ENCODE data around the gene MICU2. TPM values are rescaled to one million over a fixed set of nuclear protein-coding genes. Genes with fewer than 3 reads are reported as not detected.
"Not testable (repeated sequence)": the region's sequence is repeated elsewhere in the genome, so short reads cannot be mapped to it uniquely, and the experiment has no call there.

The MICU2 gene
- total RNA-seq, 2 experiments from 2014 or later = 33.0 to 35.0 TPM

DNA sequence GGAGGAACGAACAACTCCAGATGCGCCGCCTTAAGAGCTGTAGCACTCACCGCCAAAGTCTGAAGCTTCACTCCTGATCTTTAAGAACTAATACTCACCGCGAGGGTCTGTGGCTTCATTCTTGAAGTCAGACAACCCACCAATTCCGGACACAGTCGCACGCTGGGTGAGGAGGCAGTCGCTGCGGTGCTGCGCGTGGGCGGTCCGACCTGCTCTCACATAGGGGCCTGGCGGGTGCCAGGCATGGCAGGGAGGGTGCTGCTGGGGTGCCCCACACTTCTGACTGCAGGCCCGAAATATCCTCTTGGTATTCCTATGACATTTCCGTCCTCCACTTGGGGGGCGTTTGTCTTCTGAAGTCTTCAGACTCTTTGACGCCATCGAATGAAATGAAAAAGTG is 7.4 kb upstream of the MICU2 start:
- Mint-ChIP-seq H3K27me3 (peaks cover 12% of the 10 kb centered on the region), H3K27ac (no peak overlapping the region), H3K4me3 (no peak overlapping the region), H3K36me3 (no peaks in the 10 kb centered on the region), H3K9me3 (no peaks in the 10 kb centered on the region), H3K4me1 (no peaks in the 10 kb centered on the region)
- DNase-seq = no peak

DNA sequence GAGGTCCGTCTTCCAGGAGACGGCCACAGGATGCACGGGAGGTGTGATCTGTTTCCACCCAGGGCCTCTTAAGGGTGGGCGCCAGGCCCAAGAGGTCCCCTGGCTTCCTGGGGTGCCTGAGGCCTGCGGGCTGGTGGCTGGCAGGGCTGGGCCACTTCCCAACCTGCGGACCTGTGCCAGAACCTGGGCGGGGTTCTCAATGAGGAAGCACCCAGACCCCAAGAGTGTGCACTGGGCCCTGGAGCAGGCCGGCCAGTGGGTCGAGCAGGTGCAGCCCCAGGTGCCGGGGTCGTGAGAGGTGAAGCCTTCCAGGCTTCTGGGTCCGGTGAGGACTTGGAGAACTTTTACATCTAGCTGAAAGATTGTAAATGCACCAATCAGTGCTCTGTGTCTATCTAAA is 6.7 kb upstream of the MICU2 start:
- no peak overlapping the region for H3K4me3 Mint-ChIP-seq
- H3K36me3 Mint-ChIP-seq = no peaks in the 10 kb centered on the region
- no peaks in the 10 kb centered on the region for H3K4me1 Mint-ChIP-seq

DNA sequence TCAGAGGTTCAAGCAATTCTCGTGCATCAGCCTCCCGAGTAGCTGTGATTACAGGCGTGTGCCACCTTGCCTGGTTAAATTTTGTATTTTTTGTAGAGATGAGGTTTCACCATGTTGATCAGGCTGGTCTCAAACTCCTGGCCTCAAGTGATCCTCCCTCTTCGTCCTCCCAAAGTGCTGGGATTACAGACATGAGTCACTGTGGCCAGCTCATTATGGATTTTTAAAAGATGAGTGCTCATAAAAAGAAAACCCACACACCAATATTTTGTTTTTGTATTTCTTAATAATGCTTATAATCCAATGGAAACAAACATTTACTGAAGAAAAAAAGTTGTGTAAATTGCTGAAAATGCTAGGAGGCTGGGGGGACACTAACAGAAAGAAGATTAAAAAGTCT is 5.0 kb upstream of the MICU2 start:
- H3K27ac Mint-ChIP-seq = no peak overlapping the region
- H3K9me3 Mint-ChIP-seq = no peaks in the 10 kb centered on the region
- no peak for DNase-seq
- H3K27me3 Mint-ChIP-seq = peaks cover 12% of the 10 kb centered on the region
- H3K4me1 Mint-ChIP-seq = peaks cover 11% of the 10 kb centered on the region
- H3K4me3 Mint-ChIP-seq = no peak overlapping the region
- H3K36me3 Mint-ChIP-seq = no peaks in the 10 kb centered on the region

More for the DNA sequence above, 6.7 kb upstream of the MICU2 start:
- DNase-seq = no peak
- Mint-ChIP-seq H3K9me3 (no peaks in the 10 kb centered on the region), H3K27ac (no peak overlapping the region), H3K27me3 (peaks cover 12% of the 10 kb centered on the region)

DNA sequence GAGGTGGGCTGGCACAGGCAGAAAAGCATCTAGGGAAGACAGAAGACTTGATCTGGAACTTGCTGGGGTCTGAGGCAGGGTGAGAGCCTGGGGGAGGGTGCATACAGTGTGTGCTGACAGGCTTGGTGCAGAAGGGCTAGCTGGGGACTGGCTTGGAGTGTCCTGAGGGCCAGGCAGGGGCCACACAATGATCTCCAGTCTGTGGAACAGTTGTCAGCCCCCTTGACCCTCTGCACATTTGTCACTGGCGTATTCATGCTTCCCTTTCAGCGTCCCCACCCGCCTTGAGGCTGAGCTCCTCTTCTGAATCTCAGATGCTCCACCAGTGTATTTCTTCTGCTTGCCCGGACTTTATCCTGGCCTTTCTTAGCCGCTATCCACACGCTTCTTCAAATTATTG is 2.8 kb upstream of the MICU2 start:
- no peak overlapping the region for H3K27ac Mint-ChIP-seq
- H3K27me3 Mint-ChIP-seq = peaks cover 12% of the 10 kb centered on the region
- peaks cover 13% of the 10 kb centered on the region for H3K4me1 Mint-ChIP-seq
- H3K9me3 Mint-ChIP-seq = no peaks in the 10 kb centered on the region
- H3K36me3 Mint-ChIP-seq = peaks cover 3% of the 10 kb centered on the region
- no peak for DNase-seq
- no peak overlapping the region for H3K4me3 Mint-ChIP-seq

DNA sequence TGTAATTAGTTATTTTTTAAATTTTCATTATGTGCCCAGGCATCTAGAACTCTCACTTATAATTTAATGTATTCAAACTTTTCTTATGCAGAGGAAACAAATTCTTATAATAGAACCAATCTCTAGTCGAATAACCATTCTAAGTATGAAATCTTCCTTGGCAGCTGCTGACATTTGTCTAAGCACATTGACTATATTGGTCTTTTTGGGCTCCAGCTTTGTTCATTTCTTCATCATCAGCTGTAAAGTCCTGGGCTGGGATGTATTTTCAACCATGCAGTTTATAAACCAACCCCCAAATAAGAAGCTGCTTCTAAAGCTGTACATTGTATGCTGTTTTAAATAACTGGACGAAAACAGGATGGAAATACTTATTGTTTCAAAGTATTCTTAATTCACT is 2.3 kb upstream of the MICU2 start:
- H3K4me3 Mint-ChIP-seq = no peak overlapping the region
- no peaks in the 10 kb centered on the region for H3K9me3 Mint-ChIP-seq
- H3K27me3 Mint-ChIP-seq = peaks cover 12% of the 10 kb centered on the region
- no peak for DNase-seq
- no peak overlapping the region for H3K27ac Mint-ChIP-seq
- peaks cover 17% of the 10 kb centered on the region for H3K4me1 Mint-ChIP-seq
- peaks cover 8% of the 10 kb centered on the region for H3K36me3 Mint-ChIP-seq

DNA sequence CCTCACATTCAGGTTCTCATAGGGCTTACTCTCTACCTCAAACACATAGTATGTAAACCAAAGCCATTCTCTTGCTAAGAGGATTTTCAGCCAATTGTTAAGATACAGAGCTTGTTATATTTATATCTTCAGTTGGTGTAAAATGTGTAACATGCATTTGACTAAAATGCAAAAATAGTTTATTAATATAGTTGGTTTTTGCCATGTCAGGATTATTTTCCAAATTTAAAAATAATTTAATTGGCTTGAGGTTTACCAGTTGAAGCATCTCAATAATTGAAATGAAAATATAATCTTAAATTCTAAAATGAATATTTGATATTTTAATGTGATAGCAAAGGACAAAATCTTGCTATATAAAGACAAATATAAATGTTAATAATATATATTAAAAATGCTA is 7.2 kb downstream of the MICU2 start:
- DNase-seq = no peak
- H3K9me3 Mint-ChIP-seq = peaks cover 5% of the 10 kb centered on the region
- peaks cover 55% of the 10 kb centered on the region for H3K4me1 Mint-ChIP-seq
- no peaks in the 10 kb centered on the region for H3K27me3 Mint-ChIP-seq
- peaks cover 37% of the 10 kb centered on the region for H3K36me3 Mint-ChIP-seq
- H3K27ac Mint-ChIP-seq = no peak overlapping the region
- no peak overlapping the region for H3K4me3 Mint-ChIP-seq

DNA sequence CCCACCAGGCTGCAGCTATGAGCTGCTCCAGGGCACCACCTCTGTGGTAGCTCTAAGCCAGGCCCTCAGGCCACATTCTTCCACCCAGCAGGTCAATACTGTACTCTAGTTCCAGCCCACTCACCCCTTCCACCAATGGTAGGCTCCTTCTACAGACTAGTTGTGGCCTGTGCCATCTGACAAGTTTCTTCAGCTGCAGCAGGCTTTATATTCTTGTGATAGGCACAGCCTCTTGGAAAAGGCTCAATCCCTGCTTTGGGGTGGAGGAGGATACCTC is 8.5 kb downstream of the MICU2 start:
- no peak for DNase-seq
- peaks cover 36% of the 10 kb centered on the region for H3K36me3 Mint-ChIP-seq
- H3K4me3 Mint-ChIP-seq = no peak overlapping the region
- H3K9me3 Mint-ChIP-seq = peaks cover 8% of the 10 kb centered on the region
- H3K27ac Mint-ChIP-seq = no peak overlapping the region
- H3K27me3 Mint-ChIP-seq = no peaks in the 10 kb centered on the region
- peaks cover 54% of the 10 kb centered on the region for H3K4me1 Mint-ChIP-seq

DNA sequence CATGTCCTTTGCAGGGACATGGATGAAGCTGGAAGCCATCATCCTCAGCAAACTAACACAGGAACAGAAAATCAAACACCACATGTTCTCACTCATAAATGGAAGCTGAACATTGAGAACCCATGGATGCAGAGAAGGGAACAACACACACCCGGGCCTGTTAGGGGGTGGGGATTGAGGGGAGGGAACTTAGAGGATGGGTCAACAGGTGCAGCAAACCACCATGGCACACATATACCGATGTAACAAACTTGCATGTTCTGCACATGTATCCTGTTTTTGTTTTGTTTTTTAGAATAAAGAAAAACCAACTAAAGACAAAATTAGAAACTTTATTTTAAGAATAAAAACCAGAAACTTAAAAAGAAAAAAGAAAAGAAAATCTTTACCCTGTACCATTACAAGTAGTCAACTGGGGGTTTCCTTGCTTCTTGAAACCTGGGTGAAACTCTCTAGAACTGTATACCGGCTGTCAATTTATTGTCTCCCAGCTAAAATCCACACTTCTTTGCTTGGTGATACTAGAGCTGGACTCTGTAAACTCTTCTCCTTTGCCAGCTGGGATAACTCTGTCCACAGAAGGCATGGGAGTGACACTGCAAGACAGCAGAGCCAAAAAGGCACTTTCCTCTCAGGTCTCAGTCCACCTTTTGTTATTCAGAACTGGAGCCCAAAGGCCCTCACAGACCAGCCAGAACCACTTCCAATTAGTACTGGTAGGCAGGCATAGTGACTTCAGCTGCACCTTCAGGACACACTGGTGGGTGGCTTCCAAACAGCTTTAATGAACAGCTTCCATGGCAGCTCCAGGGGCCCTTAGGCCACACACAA is 9.0 kb downstream of the MICU2 start:
- H3K4me3 Mint-ChIP-seq = no peak overlapping the region
- peaks cover 8% of the 10 kb centered on the region for H3K9me3 Mint-ChIP-seq
- peaks cover 38% of the 10 kb centered on the region for H3K36me3 Mint-ChIP-seq
- no peak for DNase-seq
- no peaks in the 10 kb centered on the region for H3K27me3 Mint-ChIP-seq
- H3K4me1 Mint-ChIP-seq = peaks cover 51% of the 10 kb centered on the region
- H3K27ac Mint-ChIP-seq = no peak overlapping the region

DNA sequence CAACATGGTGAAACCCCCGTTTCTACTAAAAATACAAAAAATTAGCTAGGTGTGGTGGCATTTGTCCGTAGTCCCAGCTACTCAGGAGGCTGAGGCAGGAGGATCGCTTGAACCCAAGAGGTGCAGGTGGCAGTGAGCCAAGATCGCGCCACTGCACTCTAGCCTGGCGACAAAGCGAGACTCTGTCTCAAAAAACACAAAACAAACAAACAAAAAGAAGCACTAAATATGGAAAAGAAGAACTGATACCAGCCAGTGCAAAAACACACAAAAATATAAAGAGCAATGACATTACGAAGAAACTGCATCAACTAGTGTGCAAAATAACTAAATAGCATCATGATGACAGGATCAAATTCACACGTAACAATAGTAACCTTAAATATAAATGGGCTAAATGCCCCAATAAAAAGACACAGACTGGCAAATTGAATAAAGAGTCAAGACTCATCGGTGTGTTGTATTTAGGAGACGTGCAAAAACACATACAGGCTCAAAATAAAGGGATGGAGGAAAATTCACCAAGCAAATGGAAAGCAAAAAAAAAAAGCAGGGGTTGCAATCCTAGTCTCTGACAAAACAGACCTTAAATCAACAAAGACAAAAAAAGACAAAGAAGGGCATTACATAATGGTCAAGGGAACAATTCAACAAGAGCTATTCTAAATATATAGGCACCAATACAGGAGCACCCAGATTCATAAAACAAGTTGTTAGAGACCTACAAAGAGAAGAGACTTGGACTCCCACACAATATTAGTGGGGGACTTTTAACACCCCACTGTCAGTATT is 13.1 kb downstream of the MICU2 start:
- Mint-ChIP-seq H3K36me3 (peaks cover 49% of the 10 kb centered on the region), H3K4me1 (peaks cover 47% of the 10 kb centered on the region)
- H3K4me3 Mint-ChIP-seq, DNase-seq, H3K27ac Mint-ChIP-seq, H3K9me3 Mint-ChIP-seq, H3K27me3 Mint-ChIP-seq: not testable (repeated sequence)

DNA sequence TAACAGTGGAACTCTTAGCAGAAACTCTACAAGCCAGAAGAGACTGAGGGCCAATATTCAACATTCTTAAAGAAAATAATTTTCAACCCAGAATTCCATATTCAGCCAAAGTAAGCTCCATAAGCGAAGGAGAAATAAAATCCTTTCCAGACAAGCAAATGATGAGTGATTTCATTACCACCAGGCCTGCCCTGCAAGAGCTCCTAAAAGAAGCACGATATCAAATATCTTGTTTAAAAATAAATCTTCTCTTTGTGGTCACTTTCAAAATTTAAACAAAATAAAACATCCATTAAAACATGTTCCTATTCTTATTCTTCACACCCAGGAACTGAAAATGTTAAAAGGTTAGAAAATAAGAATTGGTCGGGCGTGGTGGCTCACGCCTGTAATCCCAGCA is 13.7 kb downstream of the MICU2 start:
- DNase-seq = no peak
- H3K36me3 Mint-ChIP-seq = peaks cover 47% of the 10 kb centered on the region
- H3K4me3 Mint-ChIP-seq = no peak overlapping the region
- H3K27me3 Mint-ChIP-seq = no peaks in the 10 kb centered on the region
- H3K9me3 Mint-ChIP-seq = peaks cover 8% of the 10 kb centered on the region
- no peak overlapping the region for H3K27ac Mint-ChIP-seq
- peaks cover 41% of the 10 kb centered on the region for H3K4me1 Mint-ChIP-seq

DNA sequence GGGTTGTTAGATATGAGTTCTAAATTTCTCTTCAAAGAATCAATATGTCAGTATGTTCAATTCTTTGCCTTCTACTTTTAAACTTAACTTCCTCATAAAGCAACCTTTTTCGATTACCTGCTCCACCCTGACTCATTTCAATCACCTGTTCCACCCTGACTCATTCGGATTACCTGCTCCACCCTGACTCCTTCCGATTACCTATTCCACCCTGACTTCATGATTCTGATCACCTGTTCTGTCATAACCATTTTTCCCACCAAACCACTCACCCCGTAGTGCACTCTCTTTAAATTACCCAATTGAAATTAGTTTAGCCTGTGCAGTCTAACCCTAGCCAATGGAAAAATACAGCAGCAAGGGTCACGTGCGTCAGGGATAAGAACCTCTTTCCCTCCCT is 14.5 kb downstream of the MICU2 start:
- not testable (repeated sequence) for DNase-seq, H3K27me3 Mint-ChIP-seq, H3K4me3 Mint-ChIP-seq

DNA sequence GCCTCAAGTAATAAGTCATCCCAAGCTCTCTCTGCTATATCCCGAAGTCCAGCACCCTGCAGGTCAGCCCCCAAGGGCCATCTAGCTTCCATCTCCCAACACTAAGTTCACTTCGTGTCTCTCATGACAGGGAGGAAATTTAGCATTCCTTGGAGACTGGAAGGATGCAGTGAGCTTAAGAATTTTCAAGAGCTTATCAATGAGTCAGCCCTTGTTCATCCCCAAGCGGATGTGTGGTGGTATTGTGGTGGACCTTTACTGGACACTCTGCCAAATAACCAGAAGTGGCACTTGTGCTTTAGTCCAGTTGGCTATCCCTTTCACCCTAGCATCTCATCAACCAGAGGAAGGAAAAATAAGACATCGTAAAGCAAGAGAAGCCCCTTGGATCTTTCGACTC is 15.6 kb downstream of the MICU2 start:
- Mint-ChIP-seq H3K36me3 (peaks cover 52% of the 10 kb centered on the region), H3K4me1 (peaks cover 28% of the 10 kb centered on the region)
- not testable (repeated sequence) for H3K4me3 Mint-ChIP-seq, H3K27ac Mint-ChIP-seq, DNase-seq, H3K27me3 Mint-ChIP-seq, H3K9me3 Mint-ChIP-seq

More for the DNA sequence above, 14.5 kb downstream of the MICU2 start:
- Mint-ChIP-seq H3K36me3 (peaks cover 52% of the 10 kb centered on the region), H3K4me1 (peaks cover 36% of the 10 kb centered on the region)
- not testable (repeated sequence) for H3K27ac Mint-ChIP-seq, H3K9me3 Mint-ChIP-seq

DNA sequence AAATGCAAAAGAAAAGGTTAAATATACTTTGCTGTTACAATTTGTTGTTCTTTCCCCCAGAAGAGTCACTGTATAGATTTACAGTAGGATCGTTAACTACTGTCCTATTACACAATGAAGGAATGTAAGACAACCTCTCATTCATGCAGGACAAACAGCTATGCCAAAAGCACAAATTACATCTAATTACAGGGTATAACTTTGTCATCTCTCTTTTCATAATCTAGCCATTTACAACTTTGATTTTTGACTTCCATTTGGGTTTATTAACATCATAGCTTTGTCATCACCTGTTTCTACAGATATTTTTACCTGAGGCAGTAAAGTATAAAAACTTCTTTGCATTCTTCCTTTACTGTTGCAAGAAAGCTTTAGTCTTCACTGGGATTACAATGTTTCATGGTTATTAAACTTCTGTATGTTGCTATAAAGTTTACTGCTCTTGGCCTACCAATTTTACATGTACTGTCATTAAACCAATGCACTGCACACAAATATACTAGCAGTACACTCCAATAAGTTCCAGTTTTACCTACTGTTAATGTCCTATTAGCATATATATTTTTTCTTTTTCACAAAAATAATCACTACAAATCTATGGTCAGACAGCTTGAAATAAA is 18.9 kb downstream of the MICU2 start:
- Mint-ChIP-seq H3K27ac (no peak overlapping the region), H3K4me1 (peaks cover 24% of the 10 kb centered on the region), H3K9me3 (peaks cover 12% of the 10 kb centered on the region), H3K27me3 (no peaks in the 10 kb centered on the region), H3K36me3 (peaks cover 51% of the 10 kb centered on the region), H3K4me3 (no peak overlapping the region)
- DNase-seq = no peak

DNA sequence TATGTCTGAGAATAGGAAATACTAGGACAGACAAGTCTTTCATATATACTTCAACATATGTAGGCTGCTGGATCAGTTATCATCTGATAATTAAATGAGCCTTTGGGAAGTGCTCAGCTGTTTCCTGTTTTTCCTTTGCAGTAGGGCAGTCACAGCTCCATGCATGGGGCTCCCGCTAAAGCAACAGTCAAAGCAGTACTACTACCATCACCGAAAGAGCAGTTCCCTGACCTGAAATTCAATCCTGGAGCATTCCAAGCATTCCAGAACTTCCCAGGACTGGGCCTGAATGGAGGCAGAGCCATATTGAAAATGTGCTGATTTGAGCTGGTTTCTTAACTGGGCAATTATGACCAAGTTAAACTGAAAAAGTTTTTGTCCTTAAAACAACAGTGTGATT is 20.5 kb downstream of the MICU2 start:
- H3K4me3 Mint-ChIP-seq = no peak overlapping the region
- DNase-seq = no peak
- peaks cover 12% of the 10 kb centered on the region for H3K9me3 Mint-ChIP-seq
- H3K27ac Mint-ChIP-seq = no peak overlapping the region
- peaks cover 19% of the 10 kb centered on the region for H3K4me1 Mint-ChIP-seq
- peaks cover 41% of the 10 kb centered on the region for H3K36me3 Mint-ChIP-seq
- no peaks in the 10 kb centered on the region for H3K27me3 Mint-ChIP-seq

DNA sequence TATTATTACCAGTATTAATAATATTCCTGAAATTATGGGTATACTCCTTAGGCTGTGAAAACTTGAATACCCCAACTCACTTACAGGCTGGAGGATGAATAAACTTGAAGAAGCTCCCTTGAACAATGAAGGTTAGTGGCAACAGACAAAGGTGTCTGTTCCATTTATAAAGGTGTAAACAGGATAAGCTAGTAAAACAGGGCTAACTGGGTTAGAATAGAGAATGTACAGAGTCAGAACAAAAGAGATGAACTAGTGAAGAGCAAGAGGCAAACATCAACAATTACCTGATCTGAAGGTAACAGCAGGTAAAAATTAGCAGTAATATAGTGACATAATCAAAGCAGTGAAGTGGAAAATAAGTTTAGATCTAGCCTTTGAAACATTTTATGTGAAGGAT is 23.2 kb downstream of the MICU2 start:
- H3K36me3 Mint-ChIP-seq = peaks cover 38% of the 10 kb centered on the region
- no peak overlapping the region for H3K4me3 Mint-ChIP-seq
- H3K27ac Mint-ChIP-seq = no peak overlapping the region
- H3K9me3 Mint-ChIP-seq = peaks cover 12% of the 10 kb centered on the region
- no peaks in the 10 kb centered on the region for H3K27me3 Mint-ChIP-seq
- no peak for DNase-seq
- peaks cover 28% of the 10 kb centered on the region for H3K4me1 Mint-ChIP-seq
